ENCODE measurements around the gene ALDH4A1. TPM values are rescaled to one million over a fixed set of nuclear protein-coding genes. Genes with fewer than 3 reads are reported as not detected.

The ALDH4A1 gene
- total RNA-seq, 1 experiment from 2014 or later = 18.4 TPM

DNA sequence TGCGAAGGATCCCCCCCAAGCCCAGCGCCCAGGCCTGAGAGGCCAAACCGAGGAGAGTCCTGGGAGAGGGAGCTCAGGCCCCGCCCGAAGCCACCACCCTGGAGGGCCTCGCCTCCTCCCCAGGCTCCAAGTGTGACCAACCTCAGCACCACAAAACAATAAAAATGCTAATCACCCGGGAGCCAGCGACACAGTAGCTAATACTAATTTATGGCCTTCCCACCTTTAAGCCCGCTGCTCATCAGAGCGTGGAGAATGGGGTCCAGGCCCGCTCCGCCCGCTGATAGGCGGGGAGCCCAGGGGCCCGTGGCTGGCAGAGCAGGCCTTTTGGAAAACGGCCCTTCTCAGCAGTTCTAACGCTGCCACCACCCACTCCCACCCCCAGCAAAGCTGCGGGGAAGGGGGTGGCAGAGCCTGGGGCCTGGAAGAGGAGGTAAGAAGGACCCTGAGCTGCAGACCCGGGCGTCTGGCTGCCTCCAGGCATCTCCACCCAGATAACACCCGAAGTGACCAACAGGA is 22.5 kb downstream of the ALDH4A1 start:
- intact Hi-C loops (cut with micrococcal nuclease; ENCODE audit: unreplicated experiment) = no loop called here
- TF ChIP-seq, protein P1, sequence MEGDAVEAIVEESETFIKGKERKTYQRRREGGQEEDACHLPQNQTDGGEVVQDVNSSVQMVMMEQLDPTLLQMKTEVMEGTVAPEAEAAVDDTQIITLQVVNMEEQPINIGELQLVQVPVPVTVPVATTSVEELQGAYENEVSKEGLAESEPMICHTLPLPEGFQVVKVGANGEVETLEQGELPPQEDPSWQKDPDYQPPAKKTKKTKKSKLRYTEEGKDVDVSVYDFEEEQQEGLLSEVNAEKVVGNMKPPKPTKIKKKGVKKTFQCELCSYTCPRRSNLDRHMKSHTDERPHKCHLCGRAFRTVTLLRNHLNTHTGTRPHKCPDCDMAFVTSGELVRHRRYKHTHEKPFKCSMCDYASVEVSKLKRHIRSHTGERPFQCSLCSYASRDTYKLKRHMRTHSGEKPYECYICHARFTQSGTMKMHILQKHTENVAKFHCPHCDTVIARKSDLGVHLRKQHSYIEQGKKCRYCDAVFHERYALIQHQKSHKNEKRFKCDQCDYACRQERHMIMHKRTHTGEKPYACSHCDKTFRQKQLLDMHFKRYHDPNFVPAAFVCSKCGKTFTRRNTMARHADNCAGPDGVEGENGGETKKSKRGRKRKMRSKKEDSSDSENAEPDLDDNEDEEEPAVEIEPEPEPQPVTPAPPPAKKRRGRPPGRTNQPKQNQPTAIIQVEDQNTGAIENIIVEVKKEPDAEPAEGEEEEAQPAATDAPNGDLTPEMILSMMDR (conservative IDR thresholded peaks at IDR 0.05; ENCODE audit: low read depth, low read length) = no peak
- TF ChIP-seq EZH2 (IDR thresholded peaks at IDR 0.05; ENCODE audit: borderline replicate concordance, low read depth, low read length, poor library complexity, severe bottlenecking) = no peak
- BruUV-seq (replicated peaks) = no TSS peak
- no peaks in the 10 kb centered on the region for H3K9me3 ChIP-seq (ENCODE audit: low read depth, low read length, poor library complexity, severe bottlenecking)
- H3K27me3 ChIP-seq (replicated peaks; ENCODE audit: insufficient read depth, low read depth, low read length, poor library complexity) = no peaks in the 10 kb centered on the region
- H3K27ac ChIP-seq (ENCODE audit: low read depth, low read length, poor library complexity, severe bottlenecking) = no peak overlapping the region
- CTCF ChIA-PET = no interaction called here
- H3K4me1 ChIP-seq (ENCODE audit: insufficient read depth, low read length, poor library complexity, severe bottlenecking) = peaks cover 9% of the 10 kb centered on the region
- H3K4me3 ChIP-seq (ENCODE audit: low read depth, low read length, poor library complexity, severe bottlenecking) = no peak overlapping the region
- no peaks in the 10 kb centered on the region for H3K36me3 ChIP-seq (ENCODE audit: insufficient read depth, low read length, poor library complexity, severe bottlenecking)
- DNase-seq (ENCODE audit: low spot score) = peak; percentile 52
- POLR2A ChIA-PET (ENCODE audit: low non-redundant PET) = no interaction called here

DNA sequence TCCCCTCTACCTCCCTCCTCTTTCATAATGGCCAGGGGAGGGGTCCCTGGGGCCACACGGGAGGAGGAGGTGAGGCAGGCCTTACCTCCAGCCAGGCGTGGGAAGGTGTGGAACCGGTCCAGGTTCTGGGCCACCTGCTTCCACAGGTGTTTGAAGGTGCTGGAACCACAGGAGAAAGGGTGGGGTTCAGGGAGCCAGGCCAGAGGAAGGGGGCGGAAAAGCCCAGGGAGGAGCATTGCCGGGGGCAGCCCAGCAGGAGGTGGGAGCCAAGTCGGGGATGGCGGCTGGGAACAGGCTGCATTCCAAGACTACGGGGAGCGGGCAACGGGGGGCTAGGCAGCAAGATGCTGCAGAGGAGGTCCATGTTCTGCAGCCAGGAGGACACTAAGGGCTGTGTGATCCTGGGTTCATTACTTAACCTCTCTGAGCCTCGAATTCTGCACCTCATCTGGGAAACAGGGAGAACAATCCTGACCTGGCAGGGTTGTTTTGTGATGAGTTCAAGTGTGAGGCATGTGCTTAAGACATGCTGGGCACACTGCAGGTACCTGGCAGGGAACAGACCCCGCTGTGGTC is 23.1 kb downstream of the ALDH4A1 start:
- intact Hi-C loops (cut with micrococcal nuclease; ENCODE audit: unreplicated experiment) = no loop called here
- DNase-seq (ENCODE audit: low spot score) = no peak
- H3K4me3 ChIP-seq (ENCODE audit: low read depth, low read length, poor library complexity, severe bottlenecking) = no peak overlapping the region
- CTCF ChIA-PET = no interaction called here
- H3K4me1 ChIP-seq (ENCODE audit: insufficient read depth, low read length, poor library complexity, severe bottlenecking) = peaks cover 9% of the 10 kb centered on the region
- no peaks in the 10 kb centered on the region for H3K9me3 ChIP-seq (ENCODE audit: low read depth, low read length, poor library complexity, severe bottlenecking)
- POLR2A ChIA-PET (ENCODE audit: low non-redundant PET) = no interaction called here
- BruUV-seq (replicated peaks) = no TSS peak
- no peaks in the 10 kb centered on the region for H3K36me3 ChIP-seq (ENCODE audit: insufficient read depth, low read length, poor library complexity, severe bottlenecking)
- no peak for TF ChIP-seq EZH2 (IDR thresholded peaks at IDR 0.05; ENCODE audit: borderline replicate concordance, low read depth, low read length, poor library complexity, severe bottlenecking)
- TF ChIP-seq, protein P1 (conservative IDR thresholded peaks at IDR 0.05; ENCODE audit: low read depth, low read length) = no peak
- no peaks in the 10 kb centered on the region for H3K27me3 ChIP-seq (replicated peaks; ENCODE audit: insufficient read depth, low read depth, low read length, poor library complexity)
- H3K27ac ChIP-seq (ENCODE audit: low read depth, low read length, poor library complexity, severe bottlenecking) = no peak overlapping the region

DNA sequence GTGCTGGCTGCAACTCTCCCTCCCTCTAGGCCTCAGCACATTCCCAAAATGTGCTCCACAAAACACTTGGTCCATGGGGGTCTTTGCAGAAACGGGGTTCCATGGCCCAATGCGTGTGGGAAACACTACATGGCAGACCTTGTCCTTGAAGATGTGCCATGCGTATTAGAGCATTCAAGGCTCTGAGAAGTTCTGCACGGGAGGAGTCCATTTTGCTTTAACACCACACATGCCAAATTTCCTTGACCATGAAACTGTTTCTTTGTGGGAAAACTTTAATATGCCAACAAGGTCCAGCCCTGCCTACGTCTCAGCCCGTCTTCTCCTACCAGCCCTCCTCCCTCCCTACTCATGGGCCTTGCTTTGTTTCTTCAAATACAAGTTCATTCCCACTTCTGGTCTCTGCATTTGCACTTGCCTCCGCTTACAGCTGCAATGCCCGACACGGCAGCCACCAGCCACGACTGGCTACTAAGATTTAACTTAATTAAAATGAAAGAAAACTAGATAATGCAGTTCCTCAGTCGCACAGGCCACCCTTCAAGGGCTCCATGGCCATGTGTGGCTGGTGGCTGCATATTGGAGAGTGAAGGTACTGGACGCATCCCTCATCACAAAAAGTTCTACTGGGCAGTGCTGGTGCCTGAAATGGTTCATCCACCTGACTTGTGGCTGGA is 23.7 kb downstream of the ALDH4A1 start:
- Histone ChIP-seq H3K4me1 (ENCODE audit: insufficient read depth, low read length, poor library complexity, severe bottlenecking) (peaks cover 9% of the 10 kb centered on the region), H3K9me3 (ENCODE audit: low read depth, low read length, poor library complexity, severe bottlenecking) (no peaks in the 10 kb centered on the region), H3K36me3 (ENCODE audit: insufficient read depth, low read length, poor library complexity, severe bottlenecking) (no peaks in the 10 kb centered on the region), H3K4me3 (ENCODE audit: low read depth, low read length, poor library complexity, severe bottlenecking) (no peak overlapping the region), H3K27me3 (replicated peaks; ENCODE audit: insufficient read depth, low read depth, low read length, poor library complexity) (no peaks in the 10 kb centered on the region), H3K27ac (ENCODE audit: low read depth, low read length, poor library complexity, severe bottlenecking) (no peak overlapping the region)
- ChIA-PET CTCF (interaction anchor here (1.0 kb wide), 1 partner anchor 27 kb away, joined by 4 read pairs; no protein-coding TSS in a partner anchor), POLR2A (ENCODE audit: low non-redundant PET) (no interaction called here)
- TF ChIP-seq EZH2 (IDR thresholded peaks at IDR 0.05; ENCODE audit: borderline replicate concordance, low read depth, low read length, poor library complexity, severe bottlenecking) = no peak
- TF ChIP-seq, protein P1 (conservative IDR thresholded peaks at IDR 0.05; ENCODE audit: low read depth, low read length) = no peak
- no peak for DNase-seq (ENCODE audit: low spot score)
- intact Hi-C loops (cut with micrococcal nuclease; ENCODE audit: unreplicated experiment) = no loop called here
- BruUV-seq (replicated peaks) = no TSS peak
